GM19324 (cell line): ENCODE data around the gene BPHL.
"Not testable (repeated sequence)": the region's sequence is repeated elsewhere in the genome, so short reads cannot be mapped to it uniquely, and the experiment has no call there.

Source experiments
- ATAC-seq: cut with Tn5 transposase; IDR thresholded peaks from one replicate; pipeline ENCODE4 v1.9.1; 2021; ENCODE audit warnings: mild to moderate bottlenecking, moderate library complexity; ENCODE audit not compliant: unreplicated experiment, low FRiP score

BPHL gene

DNA sequence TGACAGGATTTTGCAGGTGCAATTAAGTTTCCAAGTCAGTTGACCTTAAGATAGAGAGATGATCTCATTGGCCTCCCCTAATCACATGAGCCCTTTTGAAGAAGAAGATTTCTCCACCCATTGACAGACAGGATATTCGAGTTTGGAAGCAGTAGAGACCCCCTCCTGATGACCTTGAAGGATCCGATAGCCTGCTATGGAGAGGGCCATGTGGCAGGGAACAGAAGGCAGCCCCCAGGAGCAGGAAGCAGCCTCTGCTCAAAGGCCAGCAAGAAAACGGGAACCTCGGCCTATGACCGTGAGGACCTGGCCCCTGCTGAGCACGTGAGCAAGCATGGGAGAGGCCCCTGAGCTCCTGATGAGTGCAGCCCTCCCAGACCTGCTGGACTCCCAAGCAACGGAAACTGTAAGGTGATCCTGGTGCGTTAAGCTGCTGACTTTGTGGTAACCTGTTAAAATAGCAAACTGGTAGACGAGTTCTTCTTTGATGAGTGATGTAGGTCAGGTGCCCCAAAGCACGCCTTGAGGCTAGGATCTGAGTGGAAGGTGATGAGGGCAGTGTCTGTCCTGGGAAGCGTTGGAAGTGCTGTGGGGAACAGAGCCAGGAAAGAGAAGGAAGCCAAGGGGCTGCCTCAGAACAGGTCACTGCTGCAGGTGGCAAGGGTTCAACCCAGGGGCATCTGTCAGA is 57.3 kb downstream of the BPHL start:
- ATAC-seq, result no peak

DNA sequence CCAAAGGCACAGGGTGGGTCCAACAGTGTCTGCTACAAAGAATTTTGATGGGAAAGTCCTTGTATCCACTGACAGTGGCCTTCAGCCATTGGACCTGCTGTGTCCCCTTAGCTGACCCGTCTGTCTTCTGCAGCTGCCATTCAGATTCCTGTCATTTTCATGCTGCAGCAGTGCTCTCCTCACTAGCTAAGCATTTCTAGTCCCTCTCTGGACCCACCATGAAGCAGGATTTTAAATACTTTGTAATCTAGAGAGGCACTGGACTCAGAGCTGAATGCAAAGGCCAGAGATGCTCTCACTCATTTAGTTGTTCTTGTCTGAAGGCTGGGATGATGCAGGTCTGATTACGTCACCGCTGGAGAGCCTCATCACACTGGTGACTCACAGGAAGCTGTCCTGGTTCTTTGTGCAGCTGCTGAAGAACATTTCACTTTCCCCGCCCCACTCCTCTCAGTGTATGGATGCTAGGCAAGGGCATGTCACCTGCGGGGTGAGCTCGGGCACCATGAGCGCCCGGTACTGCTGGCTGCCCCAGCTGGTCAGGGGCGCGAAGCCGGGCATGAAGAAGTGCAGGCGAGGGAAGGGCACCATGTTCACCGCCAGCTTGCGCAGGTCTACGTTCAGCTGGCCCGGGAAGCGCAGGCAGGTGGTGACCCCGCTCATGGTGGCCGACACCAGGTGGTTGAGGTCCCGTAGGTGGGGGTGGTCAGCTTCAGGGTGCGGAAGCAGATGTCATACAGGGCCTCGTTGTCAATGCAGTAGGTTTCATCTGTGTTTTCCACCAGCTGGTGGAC is 58.2 kb downstream of the BPHL start:
- ATAC-seq, result no peak

DNA sequence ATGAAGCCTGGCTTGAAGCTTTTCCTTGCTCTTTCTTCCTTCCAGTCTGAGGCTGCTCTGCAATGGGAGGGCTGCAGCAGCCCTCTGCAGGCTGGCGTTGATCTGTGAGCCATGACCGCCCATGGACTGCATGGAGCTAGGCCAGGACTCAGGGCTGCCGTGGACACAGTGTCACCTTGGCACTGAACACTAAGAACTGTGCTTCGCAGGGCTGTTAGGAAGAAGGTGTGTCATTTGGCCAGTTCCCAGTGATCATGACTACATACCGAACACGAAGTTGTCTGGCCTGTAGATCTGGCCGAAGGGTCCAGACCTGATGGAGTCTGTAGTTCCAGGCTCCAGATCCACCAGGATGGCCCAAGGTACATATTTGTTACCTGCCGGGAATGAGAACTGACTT is 60.2 kb downstream of the BPHL start:
- ATAC-seq, result not testable (repeated sequence)

DNA sequence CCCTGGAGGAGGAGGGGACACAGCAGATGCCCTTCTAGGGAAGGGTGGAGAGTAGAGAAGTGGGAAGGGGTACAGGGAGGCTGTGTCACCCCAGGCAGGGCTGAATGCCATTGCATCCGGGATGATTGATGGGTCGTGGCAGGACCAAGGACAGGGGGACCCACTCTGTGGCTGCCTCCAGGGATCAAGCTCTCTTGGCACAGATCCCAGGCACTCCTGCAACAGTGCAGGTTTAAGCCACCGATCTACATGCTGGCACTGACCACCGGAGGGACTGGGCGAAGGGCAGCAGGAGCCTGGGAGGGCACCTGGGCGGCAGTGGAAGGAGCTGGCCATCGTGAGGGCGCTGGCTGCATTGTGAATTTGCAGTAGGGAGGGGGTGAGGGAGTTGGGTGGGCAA is 61.4 kb downstream of the BPHL start:
- ATAC-seq, result not testable (repeated sequence)

DNA sequence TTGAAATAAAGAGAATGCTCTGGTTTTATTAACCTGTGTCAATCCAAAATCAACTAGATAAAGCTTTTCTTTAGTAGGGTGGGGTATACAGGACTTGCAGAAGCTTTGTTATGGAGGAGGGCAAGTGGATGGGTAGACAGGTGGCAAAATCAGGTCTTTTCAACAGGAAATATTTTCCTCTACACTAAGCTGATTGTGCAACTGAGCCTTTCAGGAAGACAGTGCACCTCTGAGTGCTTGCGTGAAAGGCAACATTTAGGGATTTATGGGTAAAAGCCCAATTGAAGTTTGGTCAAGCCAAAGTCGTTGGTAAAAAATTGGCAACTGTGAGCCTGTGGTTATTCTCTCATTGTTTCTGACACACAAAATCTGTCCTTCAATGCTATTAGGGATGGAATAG is 62.6 kb downstream of the BPHL start:
- no peak for ATAC-seq

DNA sequence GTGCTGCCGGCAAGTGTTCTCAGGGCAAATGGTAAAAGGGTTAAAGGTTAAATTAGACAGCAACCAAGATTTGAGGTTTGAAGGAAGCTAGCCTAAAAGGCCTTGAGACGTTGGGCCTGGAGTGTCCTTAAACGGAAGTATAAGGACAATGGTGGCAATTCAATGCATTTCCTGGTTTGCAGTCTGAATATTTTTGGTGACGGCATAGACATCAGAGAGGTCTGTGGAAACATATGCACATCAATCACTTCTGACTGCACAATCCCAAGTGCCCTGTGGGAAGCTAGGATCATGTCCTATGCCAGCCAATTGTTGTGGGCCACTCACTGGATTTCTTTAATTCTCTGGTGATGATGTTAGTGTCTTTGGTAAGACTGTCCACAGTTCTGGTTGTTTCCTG is 64.6 kb downstream of the BPHL start:
- no peak for ATAC-seq

DNA sequence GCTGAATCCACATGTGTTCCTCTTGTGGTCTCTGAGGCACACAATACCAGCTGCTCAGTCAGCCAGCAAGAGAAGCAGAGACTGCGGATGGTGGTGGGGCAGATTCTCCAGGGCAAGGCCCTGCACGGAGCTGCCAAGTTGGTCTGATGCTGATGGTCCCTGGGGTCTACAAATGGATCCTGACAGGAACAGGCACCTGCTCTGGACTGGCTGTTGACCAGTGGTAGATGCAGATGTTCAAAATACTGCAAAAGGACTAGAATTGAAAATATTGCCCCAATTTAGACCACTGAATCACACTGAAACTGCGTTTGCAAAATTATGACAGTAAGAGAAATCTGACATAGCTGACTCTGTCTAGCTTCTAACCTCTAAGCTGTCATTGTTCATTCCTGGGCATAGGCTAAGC is 68.5 kb downstream of the BPHL start:
- ATAC-seq, result no peak

DNA sequence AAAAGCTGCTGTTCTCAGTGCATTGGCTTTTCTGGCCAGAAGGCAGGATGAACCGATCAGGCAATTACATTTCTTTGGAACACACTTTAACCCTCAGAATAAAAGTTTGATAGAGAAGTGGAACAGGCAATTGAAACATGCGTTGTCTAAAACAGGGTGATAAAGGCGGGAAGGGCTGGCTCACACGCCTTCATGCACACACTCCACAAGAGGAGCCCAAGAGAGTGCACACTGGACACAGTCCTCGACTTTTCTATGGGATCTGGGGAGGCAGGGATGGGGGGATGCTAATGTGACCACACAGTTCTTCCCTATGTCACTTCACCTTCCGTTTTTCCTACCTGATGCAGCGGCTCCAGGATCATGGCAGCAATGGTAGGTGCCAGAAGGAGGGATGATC is 69.8 kb downstream of the BPHL start:
- no peak for ATAC-seq

DNA sequence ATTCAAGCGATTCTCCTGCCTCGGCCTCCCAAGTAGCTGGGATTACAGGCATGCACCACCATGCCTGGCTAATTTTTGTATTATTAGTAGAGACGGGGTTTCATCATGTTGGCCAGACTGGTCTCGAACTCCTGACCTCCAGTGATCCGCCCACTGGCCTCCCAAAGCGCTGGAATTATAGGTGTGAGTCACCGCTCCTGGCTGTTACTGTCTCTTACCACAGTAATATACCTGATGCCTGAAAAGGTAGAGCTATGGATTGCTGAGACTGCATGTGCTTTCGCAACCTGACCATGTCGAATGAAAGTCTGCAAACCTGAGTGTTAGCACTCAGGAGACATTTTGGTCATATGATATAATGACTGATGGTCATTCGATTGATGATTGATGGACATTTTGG is 70.7 kb downstream of the BPHL start:
- ATAC-seq, result not testable (repeated sequence)

DNA sequence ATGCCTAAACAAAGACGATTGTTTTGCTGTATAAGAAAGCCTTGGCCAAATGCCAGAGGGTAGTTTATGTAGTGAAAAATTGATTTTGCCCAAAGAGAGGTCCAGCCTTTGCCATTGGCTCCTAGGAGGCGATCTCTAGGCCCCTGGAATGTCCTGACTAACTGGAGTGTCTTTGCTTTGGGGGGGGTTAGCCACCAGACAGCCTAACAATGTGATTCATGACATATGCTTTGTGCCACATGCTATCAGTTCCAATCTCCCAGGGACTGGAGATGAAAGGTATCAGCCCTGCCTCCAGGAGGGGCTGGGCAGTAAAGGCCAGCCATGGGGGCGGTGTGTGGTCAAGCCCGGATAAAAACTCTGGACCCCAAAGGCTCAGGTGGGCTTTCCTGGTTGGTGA is 71.5 kb downstream of the BPHL start:
- no peak for ATAC-seq

DNA sequence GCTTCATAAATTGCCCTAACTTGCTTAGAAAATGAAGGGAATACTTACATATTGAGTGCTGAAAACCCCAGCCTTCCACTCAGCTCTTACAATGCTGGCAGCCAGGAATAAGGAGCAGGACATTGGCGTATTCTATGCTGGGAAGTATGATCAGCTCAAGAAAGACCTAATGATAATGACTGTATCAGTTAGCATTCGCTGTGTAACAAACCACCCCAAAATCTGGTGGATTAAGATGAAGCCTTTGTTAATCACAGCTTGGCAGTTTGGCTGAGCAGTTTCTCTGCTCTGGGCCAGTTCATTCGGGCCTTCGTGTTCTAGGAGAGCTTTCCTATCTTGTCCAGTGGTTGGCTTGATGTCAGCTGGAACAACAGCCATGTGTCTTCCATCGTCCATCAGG is 72.3 kb downstream of the BPHL start:
- ATAC-seq, result no peak

DNA sequence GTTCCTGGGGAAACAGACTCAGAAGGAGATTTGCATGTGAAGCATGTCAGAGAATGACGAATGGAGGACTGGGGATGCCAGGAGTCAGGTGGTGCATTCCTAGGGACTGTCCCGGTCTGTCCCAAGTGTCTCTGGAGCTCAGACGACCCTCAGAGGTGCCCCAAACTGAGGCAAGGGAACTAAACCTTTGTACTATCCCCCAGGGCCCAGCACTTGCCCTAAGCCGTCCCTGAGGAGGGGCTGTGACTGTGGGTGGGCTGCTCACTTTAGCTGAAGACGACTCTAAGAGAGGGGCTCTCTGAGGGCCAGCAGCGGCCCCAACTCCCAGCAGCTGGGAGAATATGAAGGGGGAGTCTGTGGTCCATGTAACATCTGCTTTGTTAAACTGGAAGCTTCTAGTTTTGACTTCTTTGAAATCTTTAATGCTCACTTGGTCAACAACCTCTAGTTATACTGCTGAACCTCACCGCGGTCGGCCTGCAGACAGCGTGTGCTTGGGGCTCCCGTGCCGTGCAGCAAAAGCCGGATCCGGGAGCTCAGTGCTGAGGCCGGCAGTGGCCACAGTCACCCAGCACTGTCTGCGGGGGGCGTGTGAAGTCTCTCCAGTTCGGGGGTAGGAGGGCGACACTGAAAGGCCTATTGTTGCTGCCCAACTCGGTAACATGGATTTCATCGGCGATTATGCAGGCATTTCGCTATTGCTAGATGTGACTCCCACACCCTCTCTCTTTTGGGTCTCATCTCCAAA is 74.8 kb downstream of the BPHL start:
- no peak for ATAC-seq

DNA sequence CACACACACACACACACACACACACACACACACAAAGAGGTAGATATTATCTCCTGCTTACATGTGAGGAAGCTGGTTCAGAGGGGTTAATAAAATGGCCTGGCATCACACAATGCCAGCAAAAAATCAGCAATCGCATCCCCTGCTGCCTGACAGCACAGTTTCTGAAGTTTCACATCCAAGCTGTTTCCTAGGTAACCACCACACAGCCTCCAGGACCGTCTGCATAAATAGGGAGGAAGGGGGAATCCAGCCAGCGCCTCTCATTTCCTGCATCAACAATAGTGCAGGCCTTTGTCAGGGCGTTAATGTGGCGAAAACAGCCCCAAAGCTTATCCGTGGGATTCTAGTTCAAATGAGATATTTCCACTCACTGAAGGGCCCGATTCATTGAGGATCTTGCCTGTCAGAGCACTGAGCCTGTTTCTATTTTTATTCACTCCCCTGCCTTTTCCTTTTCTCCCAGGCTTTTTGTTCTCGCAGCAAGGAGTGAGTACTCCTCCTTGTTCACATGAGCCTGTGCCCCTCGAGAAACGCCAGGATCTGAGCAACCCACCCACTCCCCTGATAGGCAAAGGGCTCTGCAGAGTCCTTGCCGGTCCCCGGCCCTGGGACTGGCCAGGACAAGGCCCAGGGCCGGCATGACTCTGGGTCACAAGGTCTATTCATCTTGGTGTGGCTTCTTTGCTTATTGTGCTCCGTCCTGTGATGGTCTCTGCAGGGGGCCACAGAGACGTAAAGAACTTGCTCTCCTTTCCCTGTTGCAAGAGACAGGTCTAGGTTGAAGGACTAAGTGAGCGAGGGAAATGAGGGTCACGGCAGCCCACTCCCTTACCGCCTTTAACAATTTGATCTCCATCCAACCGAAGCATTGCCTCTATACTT is 76.3 kb downstream of the BPHL start:
- ATAC-seq, result no peak

DNA sequence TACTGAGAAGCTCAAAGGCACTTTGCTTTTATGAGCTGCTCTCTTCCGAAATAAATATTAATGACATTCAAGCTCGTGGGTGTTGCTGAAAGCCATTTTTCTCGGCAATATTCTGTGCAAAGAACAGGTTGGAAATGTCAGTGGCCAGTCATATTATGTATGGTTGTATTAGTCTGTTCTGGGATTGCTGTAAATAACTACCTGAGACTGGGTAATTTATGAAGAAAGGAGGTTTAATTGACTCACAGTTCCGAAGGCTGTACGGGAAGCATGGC is 76.8 kb downstream of the BPHL start:
- ATAC-seq, result no peak

DNA sequence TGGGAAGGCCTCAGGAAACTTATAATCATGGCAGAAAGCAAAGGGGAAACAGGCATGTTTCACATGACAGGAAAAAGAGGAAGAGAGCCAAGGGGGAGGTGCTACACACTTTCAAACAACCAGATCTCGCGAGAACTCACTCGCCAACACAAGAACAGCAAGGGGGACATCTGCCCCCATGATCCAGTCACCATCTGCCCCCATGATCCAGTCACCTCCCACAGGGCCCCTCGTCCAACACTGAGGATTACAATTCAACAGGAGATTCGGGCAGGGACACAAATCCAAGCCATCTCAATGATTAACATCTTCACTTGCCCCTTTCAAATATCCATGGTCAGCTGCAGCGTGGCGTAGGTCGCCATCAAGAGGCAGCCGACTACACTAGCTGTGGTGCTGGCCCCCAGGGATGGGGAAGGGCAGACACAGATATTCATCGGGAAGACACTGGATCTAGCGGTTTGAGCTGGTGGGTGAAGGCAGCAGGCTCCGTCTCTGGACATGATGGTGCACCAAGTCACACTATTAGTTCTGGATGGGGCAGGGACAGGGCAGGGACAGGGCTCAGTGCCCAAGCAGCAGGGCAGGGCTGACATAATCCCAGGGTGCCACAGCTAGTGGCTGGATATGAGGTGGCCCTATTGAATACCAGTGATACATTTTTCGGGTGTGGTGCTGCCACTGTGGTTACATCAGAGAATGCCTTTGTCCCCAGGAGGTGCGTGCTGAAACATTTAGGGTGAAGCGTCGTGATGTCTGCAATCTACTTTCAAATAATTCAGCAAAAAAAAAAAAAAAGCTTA is 77.4 kb downstream of the BPHL start:
- ATAC-seq, result no peak

DNA sequence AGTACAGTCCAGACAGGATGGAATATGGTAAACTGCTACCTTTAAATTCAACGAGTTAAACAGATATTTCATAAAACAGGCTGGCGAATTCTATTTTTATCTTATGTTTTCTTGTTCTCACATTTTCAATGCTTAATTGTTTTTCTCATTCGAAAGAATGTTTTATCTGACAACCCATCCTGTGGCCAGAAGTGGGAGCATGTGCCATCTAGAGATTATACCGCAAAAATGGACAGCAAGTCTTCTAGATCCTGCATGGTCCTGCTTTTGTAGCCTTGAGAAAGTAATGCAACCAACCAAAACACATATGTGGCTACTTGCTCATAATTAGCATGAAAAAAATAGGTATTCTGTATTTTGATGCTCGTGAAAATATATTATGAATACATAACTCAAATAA is 78.3 kb downstream of the BPHL start:
- no peak for ATAC-seq

DNA sequence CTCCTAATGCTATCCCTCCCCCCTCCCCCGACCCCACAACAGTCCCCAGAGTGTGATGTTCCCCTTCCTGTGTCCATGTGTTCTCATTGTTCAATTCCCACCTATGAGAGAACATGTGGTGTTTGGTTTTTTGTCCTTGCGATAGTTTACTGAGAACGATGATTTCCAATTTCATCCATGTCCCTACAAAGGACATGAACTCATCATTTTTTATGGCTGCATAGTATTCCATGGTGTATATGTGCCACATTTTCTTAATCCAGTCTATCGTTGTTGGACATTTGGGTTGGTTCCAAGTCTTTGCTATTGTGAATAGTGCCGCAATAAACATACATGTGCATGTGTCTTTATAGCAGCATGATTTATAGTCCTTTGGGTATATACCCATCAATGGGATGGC is 79.2 kb downstream of the BPHL start:
- ATAC-seq, result not testable (repeated sequence)

DNA sequence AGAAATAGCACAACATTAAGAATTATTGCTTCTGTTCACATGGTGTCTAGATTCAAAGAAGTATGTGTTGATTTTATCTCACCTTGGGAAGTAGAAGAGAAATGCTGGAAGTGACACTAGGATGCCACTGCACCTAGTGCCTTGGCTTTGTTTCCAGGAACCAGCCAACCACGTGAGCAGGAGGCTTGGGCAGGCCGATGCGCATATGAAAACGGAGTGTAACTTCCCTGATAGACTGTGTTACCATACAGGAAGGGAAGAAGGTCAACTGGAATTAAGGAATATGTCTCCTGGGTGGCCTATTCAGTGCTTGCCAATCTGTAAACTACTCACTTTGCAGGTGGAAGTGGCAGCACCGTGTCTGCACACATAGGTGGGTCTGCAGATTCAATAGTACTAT is 80.9 kb downstream of the BPHL start:
- no peak for ATAC-seq

DNA sequence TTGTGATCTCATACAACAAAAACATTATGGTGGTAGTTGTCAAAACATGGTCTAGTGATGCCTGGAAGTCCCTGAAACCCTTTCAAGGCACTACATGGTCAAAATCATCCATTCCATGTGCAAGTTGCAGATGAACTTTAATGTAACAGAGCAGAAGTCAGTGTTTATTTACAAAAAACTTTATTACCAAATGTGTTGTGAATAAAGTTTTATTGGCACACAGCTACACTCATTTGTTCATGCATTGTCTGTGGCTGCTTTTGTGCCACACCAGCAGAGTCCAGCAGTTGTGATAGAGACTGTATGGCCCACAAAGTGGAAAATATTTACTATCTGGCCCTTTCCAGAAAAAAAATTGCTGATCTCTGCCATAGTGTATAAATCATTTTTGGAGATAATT is 82.2 kb downstream of the BPHL start:
- no peak for ATAC-seq

DNA sequence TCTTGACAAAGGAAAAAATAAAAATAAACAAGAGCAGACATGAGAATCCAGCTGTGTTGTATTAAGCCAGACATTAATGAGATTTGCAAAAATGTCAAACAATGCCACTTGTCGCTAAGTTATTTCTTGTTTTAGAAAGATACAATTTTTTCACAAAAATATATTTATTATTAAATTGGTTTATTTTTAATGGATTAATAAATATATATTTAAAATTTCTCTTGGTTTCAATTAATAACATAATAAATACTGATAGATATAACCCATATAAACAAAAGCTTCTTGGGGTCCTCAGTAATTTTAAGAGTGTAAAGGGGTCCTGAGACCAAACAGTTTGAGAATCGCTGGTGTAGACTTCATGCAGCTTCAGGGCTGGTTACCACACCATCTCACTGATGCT is 82.9 kb downstream of the BPHL start:
- ATAC-seq, result no peak
